Activated T-helper 2 cell treated with anti-CD3 and anti-CD28 coated beads, Interferon-gamma antibody, Interleukin-2, Interleukin-4, amounts not matched to agents 10 μg/mL and 5 μg/mL and 100 μg/mL, durations not matched to agents 14 hours and 24 hours and 36 hours (primary cell): ENCODE data around the gene KIF16B. TPM values are rescaled to one million over a fixed set of nuclear protein-coding genes. Genes with fewer than 3 reads are reported as not detected.

Source experiments
- DNase-seq: peaks from one replicate; pipeline ENCODE4 v3.0.0; 2021; ENCODE audit warnings: low spot score
- H3K27ac Mint-ChIP-seq: one replicate; pipeline ENCODE4 v1.8.0; 2021; ENCODE audit warnings: mixed read lengths
- H3K27me3 Mint-ChIP-seq: one replicate; pipeline ENCODE4 v1.8.0; 2021; ENCODE audit warnings: low read depth, mixed read lengths
- H3K36me3 Mint-ChIP-seq: one replicate; pipeline ENCODE4 v1.8.0; 2021; ENCODE audit warnings: low read depth, mixed read lengths
- H3K4me1 Mint-ChIP-seq: one replicate; pipeline ENCODE4 v1.8.0; 2021; ENCODE audit warnings: low read depth, mixed read lengths
- H3K4me3 Mint-ChIP-seq: one replicate; pipeline ENCODE4 v1.8.0; 2021; ENCODE audit warnings: low read depth, mild to moderate bottlenecking, moderate library complexity, mixed read lengths
- H3K9me3 Mint-ChIP-seq: one replicate; pipeline ENCODE4 v1.8.0; 2021; ENCODE audit warnings: mixed read lengths
- intact Hi-C: fragments of 100-400 bp; cut with micrococcal nuclease; formaldehyde crosslinking; loops from one replicate; pipeline ENCODE4 v1.15.1; 2023
- total RNA-seq: library from RNA; stranded (reverse); gene quantifications from 2 replicates; pipeline ENCODE4 v1.2.3, GENCODE V29; 2022

The KIF16B gene
- total RNA-seq, 1 donor from 2014 or later: 6.8 TPM

- DNase-seq: no peak
- H3K27me3 Mint-ChIP-seq: no peaks in the 10 kb centered on the region
- H3K4me3 Mint-ChIP-seq: no peak overlapping the region
- H3K9me3 Mint-ChIP-seq: no peaks in the 10 kb centered on the region
- no peaks in the 10 kb centered on the region for H3K4me1 Mint-ChIP-seq
- intact Hi-C loops: no loop called here
- no peak overlapping the region for H3K27ac Mint-ChIP-seq
- no peaks in the 10 kb centered on the region for H3K36me3 Mint-ChIP-seq
These were observed 178.5 kb downstream of the KIF16B start for GRCh38 chr20:16394784-16395183.

DNA sequence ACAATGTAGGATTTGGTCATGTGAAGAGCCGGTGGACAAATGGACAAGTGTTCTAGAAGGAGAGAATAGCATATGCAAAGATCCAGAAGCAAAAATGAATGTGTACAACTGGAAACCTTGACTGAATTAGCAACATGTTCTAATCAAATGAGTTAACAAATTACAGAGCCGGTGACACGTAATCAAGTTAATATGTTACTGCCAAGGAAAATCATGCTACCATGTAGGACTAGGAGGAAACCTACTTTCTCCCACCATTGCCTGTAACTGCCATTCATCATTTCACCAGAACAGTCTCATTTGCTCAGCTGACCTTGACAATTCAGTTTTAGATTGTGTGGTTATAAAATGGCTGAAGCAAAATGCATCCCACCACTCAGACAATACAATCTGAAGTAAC is 179.4 kb downstream of the KIF16B start:
- H3K27me3 Mint-ChIP-seq: no peaks in the 10 kb centered on the region
- no peaks in the 10 kb centered on the region for H3K36me3 Mint-ChIP-seq
- no peaks in the 10 kb centered on the region for H3K4me1 Mint-ChIP-seq
- H3K9me3 Mint-ChIP-seq: no peaks in the 10 kb centered on the region
- no peak overlapping the region for H3K27ac Mint-ChIP-seq
- intact Hi-C loops: no loop called here
- no peak overlapping the region for H3K4me3 Mint-ChIP-seq
- DNase-seq: no peak

- H3K4me1 Mint-ChIP-seq: no peaks in the 10 kb centered on the region
- intact Hi-C loops: no loop called here
- no peaks in the 10 kb centered on the region for H3K36me3 Mint-ChIP-seq
These were observed 180.0 kb downstream of the KIF16B start for GRCh38 chr20:16393297-16393696.

DNA sequence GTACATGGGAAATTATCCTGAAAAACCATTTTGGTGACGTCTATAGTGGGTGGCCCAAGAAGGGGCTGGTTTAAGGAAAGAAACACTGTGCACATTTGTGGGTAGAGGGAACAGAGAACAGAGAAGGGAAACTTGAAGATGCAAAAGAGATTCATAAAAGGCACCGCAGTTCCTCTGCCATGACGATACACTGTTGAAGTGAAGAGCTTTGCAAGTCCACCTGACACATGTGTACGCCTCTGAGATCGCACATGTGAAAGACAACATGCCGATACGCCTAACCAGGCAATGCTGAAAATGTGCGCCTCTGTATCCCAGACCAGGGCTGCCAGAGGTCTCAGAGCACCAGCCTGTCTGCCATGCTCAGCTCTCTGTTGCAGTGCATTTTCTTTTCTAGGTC is 180.9 kb downstream of the KIF16B start:
- H3K36me3 Mint-ChIP-seq: no peaks in the 10 kb centered on the region
- no peaks in the 10 kb centered on the region for H3K4me1 Mint-ChIP-seq
- no peaks in the 10 kb centered on the region for H3K9me3 Mint-ChIP-seq
- no peaks in the 10 kb centered on the region for H3K27me3 Mint-ChIP-seq
- no peak overlapping the region for H3K4me3 Mint-ChIP-seq
- DNase-seq: no peak
- H3K27ac Mint-ChIP-seq: no peak overlapping the region
- intact Hi-C loops: no loop called here

More at GRCh38 chr20:16393297-16393696, 180.0 kb downstream of the KIF16B start:
- no peak for DNase-seq
- H3K27ac Mint-ChIP-seq: no peak overlapping the region
- no peak overlapping the region for H3K4me3 Mint-ChIP-seq
- H3K9me3 Mint-ChIP-seq: no peaks in the 10 kb centered on the region
- H3K27me3 Mint-ChIP-seq: no peaks in the 10 kb centered on the region

DNA sequence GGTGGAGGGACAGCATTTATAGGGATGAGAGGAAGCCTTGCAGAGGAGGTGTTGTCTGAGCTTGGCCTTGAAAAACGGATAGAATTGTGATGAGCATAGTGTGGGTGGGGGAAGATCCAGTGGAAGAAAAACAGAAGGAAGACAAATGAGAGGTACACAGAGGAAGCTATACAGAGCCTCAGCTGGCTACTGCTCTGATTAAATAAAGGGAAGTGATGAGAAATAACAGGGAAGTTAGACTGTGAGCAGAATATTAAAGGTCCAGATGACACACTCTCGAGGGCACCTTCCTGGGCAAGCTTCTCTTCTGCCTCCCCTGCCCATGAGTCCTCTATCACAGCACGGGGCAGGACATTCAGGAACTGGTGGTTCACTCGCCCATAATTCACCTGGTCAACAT is 182.3 kb downstream of the KIF16B start:
- no peak overlapping the region for H3K4me3 Mint-ChIP-seq
- DNase-seq: no peak
- no peak overlapping the region for H3K27ac Mint-ChIP-seq
- intact Hi-C loops: no loop called here
- no peaks in the 10 kb centered on the region for H3K36me3 Mint-ChIP-seq
- no peaks in the 10 kb centered on the region for H3K27me3 Mint-ChIP-seq
- H3K4me1 Mint-ChIP-seq: no peaks in the 10 kb centered on the region
- H3K9me3 Mint-ChIP-seq: no peaks in the 10 kb centered on the region

- no peaks in the 10 kb centered on the region for H3K9me3 Mint-ChIP-seq
- no peaks in the 10 kb centered on the region for H3K4me1 Mint-ChIP-seq
- no peak overlapping the region for H3K27ac Mint-ChIP-seq
- DNase-seq: no peak
- H3K27me3 Mint-ChIP-seq: no peaks in the 10 kb centered on the region
- intact Hi-C loops: no loop called here
- H3K4me3 Mint-ChIP-seq: no peak overlapping the region
- no peaks in the 10 kb centered on the region for H3K36me3 Mint-ChIP-seq
These were observed 184.5 kb downstream of the KIF16B start for GRCh38 chr20:16388731-16389130.

- DNase-seq: no peak
- Mint-ChIP-seq H3K36me3 (no peaks in the 10 kb centered on the region), H3K4me3 (no peak overlapping the region), H3K27ac (no peak overlapping the region), H3K9me3 (no peaks in the 10 kb centered on the region), H3K4me1 (no peaks in the 10 kb centered on the region), H3K27me3 (no peaks in the 10 kb centered on the region)
- intact Hi-C loops: no loop called here
These were observed 185.6 kb downstream of the KIF16B start for GRCh38 chr20:16387666-16388065.

- intact Hi-C loops: no loop called here
- no peak for DNase-seq
- Mint-ChIP-seq H3K4me3 (no peak overlapping the region), H3K27ac (no peak overlapping the region), H3K4me1 (no peaks in the 10 kb centered on the region), H3K36me3 (no peaks in the 10 kb centered on the region), H3K27me3 (no peaks in the 10 kb centered on the region), H3K9me3 (no peaks in the 10 kb centered on the region)
These were observed 187.4 kb downstream of the KIF16B start for GRCh38 chr20:16385891-16386290.

GRCh38 chr20:16385462-16385861 is 187.8 kb downstream of the KIF16B start:
- H3K9me3 Mint-ChIP-seq: no peaks in the 10 kb centered on the region
- DNase-seq: no peak
- intact Hi-C loops: no loop called here
- no peak overlapping the region for H3K4me3 Mint-ChIP-seq
- H3K27me3 Mint-ChIP-seq: no peaks in the 10 kb centered on the region
- no peaks in the 10 kb centered on the region for H3K36me3 Mint-ChIP-seq
- H3K27ac Mint-ChIP-seq: no peak overlapping the region
- H3K4me1 Mint-ChIP-seq: no peaks in the 10 kb centered on the region

DNA sequence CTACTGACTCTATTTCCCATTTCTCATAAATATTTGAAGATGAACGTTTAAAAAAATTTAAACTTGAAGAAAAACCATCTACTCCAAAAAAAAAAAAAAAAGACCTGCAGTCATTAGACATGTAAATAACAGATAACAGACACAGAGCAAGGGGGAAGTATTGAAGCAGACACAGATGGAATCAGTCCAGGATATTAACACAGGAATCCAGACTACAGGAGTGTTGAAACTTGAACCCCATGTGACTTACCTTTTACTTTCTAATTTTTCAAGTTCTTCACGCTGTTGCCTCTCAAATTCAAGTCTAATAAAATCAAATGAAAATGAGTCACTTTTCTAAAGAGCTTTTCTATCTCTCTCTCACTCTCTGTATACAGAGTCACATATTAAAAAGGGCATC is 191.8 kb downstream of the KIF16B start:
- no peaks in the 10 kb centered on the region for H3K4me1 Mint-ChIP-seq
- no peaks in the 10 kb centered on the region for H3K9me3 Mint-ChIP-seq
- intact Hi-C loops: no loop called here
- no peaks in the 10 kb centered on the region for H3K27me3 Mint-ChIP-seq
- H3K4me3 Mint-ChIP-seq: no peak overlapping the region
- no peak overlapping the region for H3K27ac Mint-ChIP-seq
- H3K36me3 Mint-ChIP-seq: peaks cover 4% of the 10 kb centered on the region
- no peak for DNase-seq

- intact Hi-C loops: no loop called here
- Mint-ChIP-seq H3K27me3 (no peaks in the 10 kb centered on the region), H3K27ac (no peak overlapping the region), H3K4me3 (no peak overlapping the region), H3K4me1 (no peaks in the 10 kb centered on the region), H3K36me3 (peaks cover 4% of the 10 kb centered on the region), H3K9me3 (no peaks in the 10 kb centered on the region)
- DNase-seq: no peak
These were observed 194.4 kb downstream of the KIF16B start for GRCh38 chr20:16378712-16379370.

- intact Hi-C loops: no loop called here
- H3K4me1 Mint-ChIP-seq: no peaks in the 10 kb centered on the region
- DNase-seq: no peak
- no peaks in the 10 kb centered on the region for H3K27me3 Mint-ChIP-seq
- H3K4me3 Mint-ChIP-seq: no peak overlapping the region
- peaks cover 4% of the 10 kb centered on the region for H3K36me3 Mint-ChIP-seq
- H3K9me3 Mint-ChIP-seq: no peaks in the 10 kb centered on the region
- no peak overlapping the region for H3K27ac Mint-ChIP-seq
These were observed 195.1 kb downstream of the KIF16B start for GRCh38 chr20:16378122-16378521.

DNA sequence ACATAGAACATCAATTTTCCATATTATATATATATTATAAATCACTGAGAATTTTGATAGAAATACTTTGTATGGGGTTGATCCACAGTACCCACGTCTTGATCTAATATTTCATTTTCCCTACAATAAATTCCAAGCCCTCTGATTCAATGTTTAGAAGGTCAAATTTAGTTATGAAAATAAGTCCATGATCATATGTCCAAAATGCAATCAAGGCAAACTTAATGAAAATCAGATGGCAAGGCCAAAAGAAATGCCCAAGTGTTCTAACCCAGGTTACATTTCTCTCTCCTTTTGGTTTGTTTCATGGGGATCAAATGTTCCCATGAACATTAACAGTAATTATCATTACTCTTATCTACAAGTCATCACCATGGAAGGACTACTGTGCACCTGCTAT is 203.8 kb downstream of the KIF16B start:
- Mint-ChIP-seq H3K27me3 (no peaks in the 10 kb centered on the region), H3K36me3 (peaks cover 3% of the 10 kb centered on the region), H3K9me3 (no peaks in the 10 kb centered on the region), H3K27ac (no peak overlapping the region), H3K4me1 (no peaks in the 10 kb centered on the region), H3K4me3 (no peak overlapping the region)
- intact Hi-C loops: no loop called here
- no peak for DNase-seq
